Measurements from ENCODE around the gene MUC5B.

- TF ChIP-seq POLR2A (IDR thresholded peaks at IDR 0.05) (no peak), CTCF (IDR thresholded peaks at IDR 0.05) (no peak)
Measured at GRCh38 chr11:1238767-1239595, 16.1 kb downstream of the MUC5B start.

Data from esophagus squamous epithelium (tissue), 4 donors.